NCI-H2081 treated with DMSO at 0.1 percent for 48 hours (cell line): ENCODE results near the gene ADORA1.

ENCODE experiments used
- DNase-seq: peaks from one replicate; lab custom pipeline; 2025; lab: John Stamatoyannopoulos, UW

ADORA1 gene

GRCh38 chr1:203159844-203160243 lies 32.3 kb downstream of the ADORA1 start:
- no peak for DNase-seq

- DNase-seq: no peak
Measured at GRCh38 chr1:203161175-203161574, 33.6 kb downstream of the ADORA1 start.

- DNase-seq: no peak
Measured at GRCh38 chr1:203161703-203162102, 34.2 kb downstream of the ADORA1 start.

GRCh38 chr1:203162403-203162802 lies 34.9 kb downstream of the ADORA1 start:
- no peak for DNase-seq

GRCh38 chr1:203163891-203164635 lies 36.5 kb downstream of the ADORA1 start:
- no peak for DNase-seq

GRCh38 chr1:203165101-203165799 lies 37.7 kb downstream of the ADORA1 start:
- DNase-seq: no peak

GRCh38 chr1:203165800-203166161 lies 38.3 kb downstream of the ADORA1 start:
- DNase-seq: no peak

GRCh38 chr1:203166192-203166940 lies 38.8 kb downstream of the ADORA1 start:
- DNase-seq: no peak

- no peak for DNase-seq
Measured at GRCh38 chr1:203167026-203167912, 39.7 kb downstream of the ADORA1 start.

GRCh38 chr1:203167913-203168200 lies 40.3 kb downstream of the ADORA1 start:
- DNase-seq: no peak

- DNase-seq: no peak
Measured at GRCh38 chr1:203168256-203168786, 40.8 kb downstream of the ADORA1 start.

- no peak for DNase-seq
Measured at GRCh38 chr1:203168991-203169390, 41.5 kb downstream of the ADORA1 start.

GRCh38 chr1:203169770-203170520 lies 42.4 kb downstream of the ADORA1 start:
- no peak for DNase-seq

GRCh38 chr1:203170625-203171330 lies 43.3 kb downstream of the ADORA1 start:
- no peak for DNase-seq

GRCh38 chr1:203171341-203172183 lies 44.0 kb downstream of the ADORA1 start:
- DNase-seq: no peak

GRCh38 chr1:203172184-203173010 lies 44.9 kb downstream of the ADORA1 start:
- DNase-seq: no peak

GRCh38 chr1:203173011-203173555 lies 45.6 kb downstream of the ADORA1 start:
- no peak for DNase-seq

GRCh38 chr1:203173566-203173965 lies 46.0 kb downstream of the ADORA1 start:
- DNase-seq: no peak
